Neural progenitor cell (in vitro differentiated cells): ENCODE results near the gene FBN2. TPM values are rescaled to one million over a fixed set of nuclear protein-coding genes. Genes with fewer than 3 reads are reported as not detected.

Experiments used
- DNase-seq: peaks from one replicate; pipeline ENCODE4 v3.0.0-alpha.2; 2016; ENCODE audit warnings: low spot score
- H2AFZ ChIP-seq: fragments of 200-600 bp; sonication (generic); replicated peaks from 2 replicates; pipeline ENCODE4 v1.6.1; 2016; ENCODE audit warnings: antibody characterized with exemption
- H3F3A ChIP-seq: fragments of 200-600 bp; sonication (generic); 2 replicates; pipeline ENCODE4 v1.6.1; 2016; ENCODE audit warnings: antibody characterized with exemption, low read depth
- H3K27ac ChIP-seq: fragments of 200-600 bp; sonication (generic); 2 replicates; pipeline ENCODE4 v1.5.1; 2016; ENCODE audit warnings: mild to moderate bottlenecking
- H3K27me3 ChIP-seq: fragments of 200-600 bp; sonication (generic); 2 replicates; pipeline ENCODE4 v1.6.1; 2016; ENCODE audit warnings: mild to moderate bottlenecking, moderate library complexity
- H3K36me3 ChIP-seq: fragments of 200-600 bp; sonication (generic); 2 replicates; pipeline ENCODE4 v1.5.1; 2016
- H3K4me1 ChIP-seq: fragments of 200-600 bp; sonication (generic); 2 replicates; pipeline ENCODE4 v1.6.1; 2016; ENCODE audit warnings: mixed run types
- H3K4me2 ChIP-seq: fragments of 200-600 bp; sonication (generic); 2 replicates; pipeline ENCODE4 v1.6.1; 2016
- H3K4me3 ChIP-seq: fragments of 200-600 bp; sonication (generic); 2 replicates; pipeline ENCODE4 v1.5.1; 2016
- H3K79me2 ChIP-seq: fragments of 200-600 bp; sonication (generic); 2 replicates; pipeline ENCODE4 v1.6.1; 2016; ENCODE audit warnings: low read depth
- H3K9ac ChIP-seq: fragments of 200-600 bp; sonication (generic); 2 replicates; pipeline ENCODE4 v1.6.1; 2016
- H3K9me3 ChIP-seq: fragments of 200-600 bp; sonication (generic); 2 replicates; pipeline ENCODE4 v1.5.1; 2016; ENCODE audit warnings: low read depth
- H4K20me1 ChIP-seq: fragments of 200-600 bp; sonication (generic); 2 replicates; pipeline ENCODE4 v1.6.1; 2016; ENCODE audit warnings: low read depth
- H3K27ac Mint-ChIP-seq: 3 replicates; pipeline ENCODE4 v1.8.0; 2021; ENCODE audit warnings: mixed read lengths
- H3K27me3 Mint-ChIP-seq: 2 replicates; pipeline ENCODE4 v1.8.0; 2022; ENCODE audit warnings: low read depth, mild to moderate bottlenecking, inconsistent platforms, moderate library complexity, mixed read lengths; ENCODE audit not compliant: insufficient read depth
- H3K36me3 Mint-ChIP-seq: 3 replicates; pipeline ENCODE4 v1.8.0; 2021; ENCODE audit warnings: mixed read lengths
- H3K4me1 Mint-ChIP-seq: 3 replicates; pipeline ENCODE4 v1.8.0; 2021; ENCODE audit warnings: mixed read lengths
- H3K4me3 Mint-ChIP-seq: 3 replicates; pipeline ENCODE4 v1.8.0; 2021; ENCODE audit warnings: mild to moderate bottlenecking, moderate library complexity, mixed read lengths
- H3K9me3 Mint-ChIP-seq: 3 replicates; pipeline ENCODE4 v1.8.0; 2020; ENCODE audit warnings: mixed read lengths
- CTCF ChIP-seq: fragments of 200-600 bp; sonication (generic); IDR thresholded peaks from 2 replicates; pipeline ENCODE4 v1.5.1; 2017; ENCODE audit warnings: antibody characterized with exemption, mild to moderate bottlenecking
- EZH2 ChIP-seq: fragments of 200-600 bp; sonication (generic); IDR thresholded peaks from 2 replicates; pipeline ENCODE4 v1.6.1; 2017; ENCODE audit warnings: antibody characterized with exemption, mild to moderate bottlenecking, moderate library complexity
- EZH2phosphoT487 ChIP-seq: fragments of 200-600 bp; sonication (generic); IDR thresholded peaks from 2 replicates; pipeline ENCODE4 v1.6.1; 2017; ENCODE audit warnings: antibody characterized with exemption
- total RNA-seq: library from RNA; depleted of rRNA; stranded (reverse); fragments of >200 nt; gene quantifications from 2 replicates; pipeline ENCODE4 v1.2.3, GENCODE V29; 2015; ENCODE audit warnings: low replicate concordance

FBN2 gene
- total RNA-seq, 1 donor from 2014 or later, result 88.1 TPM

DNA sequence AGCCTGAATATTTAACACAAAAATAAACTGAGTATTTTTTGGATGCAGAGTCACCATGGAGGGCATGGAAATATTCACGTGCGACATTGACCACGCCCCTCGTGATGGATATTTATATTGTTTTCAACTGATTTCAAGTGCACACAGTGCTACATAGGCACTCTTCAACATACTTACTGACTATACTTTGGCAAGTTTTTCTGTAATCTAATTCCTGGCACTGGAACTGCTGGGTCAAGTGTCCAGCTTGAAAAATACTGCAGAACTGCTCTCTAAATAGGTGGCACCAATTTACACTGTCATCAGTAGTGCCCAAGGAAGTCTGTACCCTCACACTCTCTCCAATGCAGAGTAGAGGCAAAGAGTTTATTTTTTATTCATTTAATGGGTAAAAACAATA, 65.1 kb downstream of the FBN2 start:
- Mint-ChIP-seq H3K27ac (no peak overlapping the region), H3K9me3 (peaks cover 3% of the 10 kb centered on the region), H3K4me1 (peaks cover 20% of the 10 kb centered on the region), H3K36me3 (peaks cover 22% of the 10 kb centered on the region), H3K27me3 (no peaks in the 10 kb centered on the region), H3K4me3 (no peak overlapping the region)
- H3K9me3 ChIP-seq, result no peaks in the 10 kb centered on the region
- H4K20me1 ChIP-seq, result no peaks in the 10 kb centered on the region
- H2AFZ ChIP-seq, result no peak overlapping the region
- H3K27me3 ChIP-seq, result no peaks in the 10 kb centered on the region
- no peak overlapping the region for H3K9ac ChIP-seq
- H3K36me3 ChIP-seq, result no peaks in the 10 kb centered on the region
- H3F3A ChIP-seq, result no peaks in the 10 kb centered on the region
- H3K4me1 ChIP-seq, result peaks cover 11% of the 10 kb centered on the region
- H3K79me2 ChIP-seq, result no peaks in the 10 kb centered on the region
- no peak overlapping the region for H3K4me2 ChIP-seq
- TF ChIP-seq EZH2, result no peak
- no peak for TF ChIP-seq CTCF
- TF ChIP-seq EZH2phosphoT487, result no peak
- DNase-seq, result no peak
- no peak overlapping the region for H3K4me3 ChIP-seq
- H3K27ac ChIP-seq, result no peak overlapping the region

- Histone ChIP-seq H3K4me3 (no peak overlapping the region), H3K4me2 (no peak overlapping the region), H4K20me1 (no peaks in the 10 kb centered on the region), H3K79me2 (no peaks in the 10 kb centered on the region), H3K27ac (no peak overlapping the region), H3K4me1 (peaks cover 11% of the 10 kb centered on the region), H2AFZ (no peak overlapping the region), H3K27me3 (no peaks in the 10 kb centered on the region), H3K36me3 (no peaks in the 10 kb centered on the region), H3K9me3 (no peaks in the 10 kb centered on the region), H3F3A (no peaks in the 10 kb centered on the region), H3K9ac (no peak overlapping the region)
- Mint-ChIP-seq H3K4me1 (peaks cover 18% of the 10 kb centered on the region), H3K27me3 (no peaks in the 10 kb centered on the region), H3K4me3 (no peak overlapping the region), H3K9me3 (peaks cover 3% of the 10 kb centered on the region), H3K36me3 (peaks cover 22% of the 10 kb centered on the region), H3K27ac (peak overlapping the region; percentile 26)
- TF ChIP-seq CTCF (no peak), EZH2phosphoT487 (no peak), EZH2 (no peak)
- no peak for DNase-seq
These were observed 66.0 kb downstream of the FBN2 start for GRCh38 chr5:128472036-128472435.

GRCh38 chr5:128470663-128471062, 67.4 kb downstream of the FBN2 start:
- Histone ChIP-seq H3K9me3 (no peaks in the 10 kb centered on the region), H3K4me1 (peaks cover 11% of the 10 kb centered on the region), H3F3A (no peaks in the 10 kb centered on the region), H3K27ac (peak overlapping the region; percentile 46), H3K79me2 (no peaks in the 10 kb centered on the region), H3K9ac (no peak overlapping the region), H4K20me1 (no peaks in the 10 kb centered on the region), H2AFZ (no peak overlapping the region), H3K36me3 (no peaks in the 10 kb centered on the region), H3K27me3 (no peaks in the 10 kb centered on the region), H3K4me2 (peak overlapping the region; percentile 24), H3K4me3 (no peak overlapping the region)
- no peak overlapping the region for H3K27ac Mint-ChIP-seq
- DNase-seq, result no peak
- peaks cover 3% of the 10 kb centered on the region for H3K9me3 Mint-ChIP-seq
- no peak overlapping the region for H3K4me3 Mint-ChIP-seq
- H3K36me3 Mint-ChIP-seq, result peaks cover 22% of the 10 kb centered on the region
- peaks cover 11% of the 10 kb centered on the region for H3K4me1 Mint-ChIP-seq
- no peak for TF ChIP-seq EZH2
- TF ChIP-seq CTCF, result no peak
- TF ChIP-seq EZH2phosphoT487, result no peak
- no peaks in the 10 kb centered on the region for H3K27me3 Mint-ChIP-seq
